MM.1S (cell line): ENCODE measurements around the gene AP3S1.

Source experiments
- EZH2 ChIP-seq: fragments of 300-600 bp; sonication (generic); optimal IDR thresholded peaks from 2 replicates; pipeline ENCODE3; 2017; ENCODE audit warnings: low read depth, mild to moderate bottlenecking, antibody characterized with exemption, low read length, mixed read lengths
- TF ChIP-seq, protein P1 (sequence below): fragments of 300-600 bp; sonication (generic); IDR thresholded peaks from 2 replicates; pipeline ENCODE4 v1.5.1; 2016; ENCODE audit warnings: antibody characterized with exemption, low read length, mixed read lengths

DNA sequence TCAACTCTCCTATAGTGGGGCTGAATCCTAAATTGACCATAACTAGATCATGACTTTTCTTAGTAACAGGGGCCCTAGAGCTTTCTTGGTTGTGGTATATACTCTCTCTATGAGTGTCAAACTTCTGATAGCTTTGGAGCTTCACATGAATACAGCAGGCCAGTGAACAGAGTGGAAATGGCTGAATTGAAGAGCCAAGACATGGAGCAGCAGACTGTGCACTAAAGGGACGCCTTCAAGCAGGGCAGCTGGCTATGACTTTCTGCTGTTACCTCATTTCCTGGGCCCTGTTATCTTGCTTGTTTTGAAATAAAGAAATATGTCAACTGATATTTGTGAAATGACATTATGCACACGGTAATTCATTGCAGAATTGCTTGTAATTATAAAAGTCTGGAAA, 41.6 kb upstream of the AP3S1 start:
- TF ChIP-seq, protein P1, sequence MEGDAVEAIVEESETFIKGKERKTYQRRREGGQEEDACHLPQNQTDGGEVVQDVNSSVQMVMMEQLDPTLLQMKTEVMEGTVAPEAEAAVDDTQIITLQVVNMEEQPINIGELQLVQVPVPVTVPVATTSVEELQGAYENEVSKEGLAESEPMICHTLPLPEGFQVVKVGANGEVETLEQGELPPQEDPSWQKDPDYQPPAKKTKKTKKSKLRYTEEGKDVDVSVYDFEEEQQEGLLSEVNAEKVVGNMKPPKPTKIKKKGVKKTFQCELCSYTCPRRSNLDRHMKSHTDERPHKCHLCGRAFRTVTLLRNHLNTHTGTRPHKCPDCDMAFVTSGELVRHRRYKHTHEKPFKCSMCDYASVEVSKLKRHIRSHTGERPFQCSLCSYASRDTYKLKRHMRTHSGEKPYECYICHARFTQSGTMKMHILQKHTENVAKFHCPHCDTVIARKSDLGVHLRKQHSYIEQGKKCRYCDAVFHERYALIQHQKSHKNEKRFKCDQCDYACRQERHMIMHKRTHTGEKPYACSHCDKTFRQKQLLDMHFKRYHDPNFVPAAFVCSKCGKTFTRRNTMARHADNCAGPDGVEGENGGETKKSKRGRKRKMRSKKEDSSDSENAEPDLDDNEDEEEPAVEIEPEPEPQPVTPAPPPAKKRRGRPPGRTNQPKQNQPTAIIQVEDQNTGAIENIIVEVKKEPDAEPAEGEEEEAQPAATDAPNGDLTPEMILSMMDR, result no peak
- TF ChIP-seq EZH2, result no peak
